ENCODE measurements around the gene KCTD3.

DNA sequence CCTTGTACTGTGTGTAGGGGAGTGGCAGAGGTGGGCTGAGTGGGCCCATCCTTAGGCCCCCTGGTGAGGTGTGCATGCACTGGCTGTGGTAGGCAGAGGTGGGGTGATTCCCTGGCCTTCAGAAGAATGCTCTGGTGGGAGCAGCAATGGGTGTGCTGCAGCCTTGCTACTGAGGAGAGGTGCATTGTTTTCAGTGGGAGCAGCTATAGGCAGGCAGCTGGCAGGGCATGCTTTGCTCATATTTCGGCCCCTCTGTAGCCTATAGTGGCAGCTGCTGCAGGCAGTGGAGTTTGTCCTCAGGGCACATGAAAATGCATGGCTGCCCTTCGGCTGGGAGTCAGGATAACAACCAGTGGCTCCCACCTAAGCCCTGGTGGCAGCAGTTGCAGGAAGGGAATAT, 10.1 kb upstream of the KCTD3 start:
- no peak for TF ChIP-seq SIN3A (IDR thresholded peaks at IDR 0.05; ENCODE audit: borderline replicate concordance, insufficient read depth, low read depth, low read length)
- TF ChIP-seq, protein P1, sequence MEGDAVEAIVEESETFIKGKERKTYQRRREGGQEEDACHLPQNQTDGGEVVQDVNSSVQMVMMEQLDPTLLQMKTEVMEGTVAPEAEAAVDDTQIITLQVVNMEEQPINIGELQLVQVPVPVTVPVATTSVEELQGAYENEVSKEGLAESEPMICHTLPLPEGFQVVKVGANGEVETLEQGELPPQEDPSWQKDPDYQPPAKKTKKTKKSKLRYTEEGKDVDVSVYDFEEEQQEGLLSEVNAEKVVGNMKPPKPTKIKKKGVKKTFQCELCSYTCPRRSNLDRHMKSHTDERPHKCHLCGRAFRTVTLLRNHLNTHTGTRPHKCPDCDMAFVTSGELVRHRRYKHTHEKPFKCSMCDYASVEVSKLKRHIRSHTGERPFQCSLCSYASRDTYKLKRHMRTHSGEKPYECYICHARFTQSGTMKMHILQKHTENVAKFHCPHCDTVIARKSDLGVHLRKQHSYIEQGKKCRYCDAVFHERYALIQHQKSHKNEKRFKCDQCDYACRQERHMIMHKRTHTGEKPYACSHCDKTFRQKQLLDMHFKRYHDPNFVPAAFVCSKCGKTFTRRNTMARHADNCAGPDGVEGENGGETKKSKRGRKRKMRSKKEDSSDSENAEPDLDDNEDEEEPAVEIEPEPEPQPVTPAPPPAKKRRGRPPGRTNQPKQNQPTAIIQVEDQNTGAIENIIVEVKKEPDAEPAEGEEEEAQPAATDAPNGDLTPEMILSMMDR (IDR thresholded peaks at IDR 0.05): no peak
- TF ChIP-seq POLR2AphosphoS5 (IDR thresholded peaks at IDR 0.05; ENCODE audit: low read depth, low read length): no peak
